Effector memory CD8-positive, alpha-beta T cell (primary cell): ENCODE data around the gene IFT20.

Source experiments
- ATAC-seq: fragments of 150-1000 bp; cut with Tn5 transposase; replicated peaks from 2 replicates; pipeline ENCODE4 v1.10.0; 2021; ENCODE audit warnings: mild to moderate bottlenecking, moderate library complexity
- DNase-seq, 3 experiments: peaks; one replicate each; pipeline ENCODE4 v3.0.0; 2021
- H3K27ac Mint-ChIP-seq, 2 donors: one replicate each; pipeline ENCODE4 v1.8.0; 2022; ENCODE audit warnings: mild to moderate bottlenecking in 2 of 2, mixed read lengths in 2 of 2, moderate library complexity in 2 of 2
- H3K27me3 Mint-ChIP-seq, 2 donors: one replicate each; pipeline ENCODE4 v1.8.0; 2022; ENCODE audit warnings: mixed read lengths in 2 of 2
- H3K36me3 Mint-ChIP-seq: one replicate; pipeline ENCODE4 v1.8.0; 2022; ENCODE audit warnings: mild to moderate bottlenecking, moderate library complexity, mixed read lengths; ENCODE audit not compliant: insufficient read depth
- H3K4me1 Mint-ChIP-seq, 2 donors: one replicate each; pipeline ENCODE4 v1.8.0; 2022; ENCODE audit warnings: low read depth in 2 of 2, mixed read lengths in 2 of 2
- H3K4me3 Mint-ChIP-seq, 2 donors: one replicate each; pipeline ENCODE4 v1.8.0; 2022; ENCODE audit warnings: mild to moderate bottlenecking in 2 of 2, mixed read lengths in 2 of 2, moderate library complexity in 2 of 2
- H3K9me3 Mint-ChIP-seq, 2 donors: one replicate each; pipeline ENCODE4 v1.8.0; 2022; ENCODE audit warnings: mixed read lengths in 2 of 2
- total RNA-seq, 9 experiments: gene quantifications; one replicate each; lab custom pipeline; 2026; lab: John Stamatoyannopoulos, UW

The IFT20 gene, protein sequence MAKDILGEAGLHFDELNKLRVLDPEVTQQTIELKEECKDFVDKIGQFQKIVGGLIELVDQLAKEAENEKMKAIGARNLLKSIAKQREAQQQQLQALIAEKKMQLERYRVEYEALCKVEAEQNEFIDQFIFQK
- total RNA-seq, result 14.3 to 27.1 (median 17.3) reads per million in 9 experiments

DNA sequence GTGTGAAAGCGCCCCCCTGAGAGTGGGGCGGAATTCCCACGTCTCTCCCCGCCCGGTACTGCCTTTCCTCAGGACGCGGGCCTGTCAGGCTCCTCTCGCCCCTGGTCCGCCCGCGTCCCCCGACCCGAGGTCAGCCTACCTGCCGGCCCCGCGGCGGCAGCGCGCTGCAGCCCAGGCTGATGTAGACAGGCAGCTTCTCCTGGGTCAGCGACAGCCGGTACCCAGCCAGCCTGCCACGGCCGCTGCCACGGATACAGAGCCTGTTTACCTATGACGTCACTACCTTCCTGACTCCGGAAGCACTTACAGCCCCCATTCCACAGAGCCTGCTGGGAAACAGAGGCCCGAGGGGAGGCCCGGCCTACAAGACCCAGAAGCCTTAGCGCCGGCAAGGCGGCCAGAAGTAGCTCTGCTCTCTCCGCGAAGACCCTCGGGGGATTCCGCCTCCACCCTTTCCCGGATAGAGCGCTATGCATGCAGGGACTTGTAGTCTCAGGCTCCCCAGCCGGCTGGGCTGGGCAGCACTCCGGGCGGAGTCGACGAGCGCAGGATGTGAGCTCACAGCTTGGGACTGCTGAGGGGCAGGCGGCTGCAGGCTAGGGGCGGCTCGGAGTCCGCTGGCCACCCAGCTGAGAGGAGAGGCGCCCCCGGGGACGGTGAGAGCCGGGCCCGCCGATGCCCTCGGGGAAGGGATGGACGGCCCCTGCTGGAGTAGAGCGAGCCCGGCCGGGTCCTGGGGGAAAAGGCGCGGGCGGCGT, at the start of gene IFT20, which contains the start of gene TNFAIP1:
TSS of gene IFT20 (minus strand) at position 272 of the 758 bp plus-strand sequence. CDS start 3,487 bp downstream, outside the sequence.
TSS of gene TNFAIP1 (plus strand) at position 561 of the 758 bp plus-strand sequence. CDS start 3,761 bp downstream, outside the sequence.
- peak; percentile 94 for ATAC-seq
- Mint-ChIP-seq H3K27me3 (no peaks in the 10 kb centered on the region), H3K9me3 (no peaks in the 10 kb centered on the region), H3K4me1 (peaks cover 34 to 36% of the 10 kb centered on the region in 2 donors), H3K36me3 (peaks cover 32% of the 10 kb centered on the region), H3K4me3 (peak within 1 kb of the TSS; percentile 94 to 99), H3K27ac (peak within 1 kb of the TSS; percentile 98)
- peak; percentile 94 to 97 (median 96) for DNase-seq

DNA sequence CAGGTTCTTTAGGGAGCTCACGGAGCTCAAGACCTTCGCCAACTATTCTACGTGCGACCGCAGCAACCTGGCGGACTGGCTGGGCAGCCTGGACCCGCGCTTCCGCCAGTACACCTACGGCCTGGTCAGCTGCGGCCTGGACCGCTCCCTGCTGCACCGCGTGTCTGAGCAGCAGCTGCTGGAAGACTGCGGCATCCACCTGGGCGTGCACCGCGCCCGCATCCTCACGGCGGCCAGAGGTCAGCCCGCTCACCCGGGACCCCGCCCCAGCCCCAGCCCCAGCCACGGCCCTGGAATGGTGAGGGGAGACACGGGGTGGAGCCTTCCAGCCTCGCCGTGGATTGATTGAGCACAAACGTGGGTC, 49.7 kb upstream of the IFT20 start:
- ATAC-seq (peak; percentile 9), DNase-seq (no peak)
- peak overlapping the region; percentile 51 to 76 for H3K27ac Mint-ChIP-seq
- H3K36me3 Mint-ChIP-seq, result peaks cover 14% of the 10 kb centered on the region
- peaks cover 17 to 18% of the 10 kb centered on the region in 2 donors for H3K4me1 Mint-ChIP-seq
- no peaks in the 10 kb centered on the region for H3K27me3 Mint-ChIP-seq
- H3K9me3 Mint-ChIP-seq, result no peaks in the 10 kb centered on the region
- peak overlapping the region; percentile 84 to 94 for H3K4me3 Mint-ChIP-seq

DNA sequence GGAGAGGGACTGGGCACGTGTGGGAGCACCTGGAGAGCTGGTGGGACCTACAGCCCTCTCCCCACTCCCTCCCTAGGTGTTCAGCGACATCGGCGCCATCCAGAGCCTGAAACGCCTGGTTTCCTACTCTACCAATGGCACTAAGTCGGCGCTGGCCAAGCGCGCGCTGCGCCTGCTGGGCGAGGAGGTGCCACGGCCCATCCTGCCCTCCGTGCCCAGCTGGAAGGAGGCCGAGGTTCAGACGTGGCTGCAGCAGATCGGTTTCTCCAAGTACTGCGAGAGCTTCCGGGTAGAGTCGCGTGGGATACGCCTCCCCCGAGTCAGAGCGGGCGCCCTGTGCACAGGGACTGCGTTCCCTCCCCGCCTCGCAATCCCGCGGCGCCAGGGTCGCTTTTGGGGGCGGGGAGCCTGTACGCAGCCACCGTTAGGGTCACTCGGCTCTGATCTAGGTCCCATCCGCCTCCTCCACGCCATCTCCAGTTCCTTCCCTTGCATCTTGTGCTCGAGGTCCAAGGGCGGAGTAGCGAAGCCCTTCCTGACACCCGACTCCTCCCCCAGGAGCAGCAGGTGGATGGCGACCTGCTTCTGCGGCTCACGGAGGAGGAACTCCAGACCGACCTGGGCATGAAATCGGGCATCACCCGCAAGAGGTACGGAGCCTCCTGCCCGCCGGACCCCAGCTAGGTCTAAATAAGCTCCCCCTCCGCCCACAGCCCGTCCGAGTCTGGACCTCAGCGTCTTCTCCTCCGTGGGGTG, 49.2 kb upstream of the IFT20 start:
- H3K27ac Mint-ChIP-seq, result peak overlapping the region; percentile 51 to 76
- peak; percentile 37 to 41 (median 40) for DNase-seq
- peaks cover 8% of the 10 kb centered on the region for H3K36me3 Mint-ChIP-seq
- peak overlapping the region; percentile 84 to 94 for H3K4me3 Mint-ChIP-seq
- no peaks in the 10 kb centered on the region for H3K27me3 Mint-ChIP-seq
- peak; percentile 95 for ATAC-seq
- peaks cover 18% of the 10 kb centered on the region in 2 donors for H3K4me1 Mint-ChIP-seq
- no peaks in the 10 kb centered on the region for H3K9me3 Mint-ChIP-seq

DNA sequence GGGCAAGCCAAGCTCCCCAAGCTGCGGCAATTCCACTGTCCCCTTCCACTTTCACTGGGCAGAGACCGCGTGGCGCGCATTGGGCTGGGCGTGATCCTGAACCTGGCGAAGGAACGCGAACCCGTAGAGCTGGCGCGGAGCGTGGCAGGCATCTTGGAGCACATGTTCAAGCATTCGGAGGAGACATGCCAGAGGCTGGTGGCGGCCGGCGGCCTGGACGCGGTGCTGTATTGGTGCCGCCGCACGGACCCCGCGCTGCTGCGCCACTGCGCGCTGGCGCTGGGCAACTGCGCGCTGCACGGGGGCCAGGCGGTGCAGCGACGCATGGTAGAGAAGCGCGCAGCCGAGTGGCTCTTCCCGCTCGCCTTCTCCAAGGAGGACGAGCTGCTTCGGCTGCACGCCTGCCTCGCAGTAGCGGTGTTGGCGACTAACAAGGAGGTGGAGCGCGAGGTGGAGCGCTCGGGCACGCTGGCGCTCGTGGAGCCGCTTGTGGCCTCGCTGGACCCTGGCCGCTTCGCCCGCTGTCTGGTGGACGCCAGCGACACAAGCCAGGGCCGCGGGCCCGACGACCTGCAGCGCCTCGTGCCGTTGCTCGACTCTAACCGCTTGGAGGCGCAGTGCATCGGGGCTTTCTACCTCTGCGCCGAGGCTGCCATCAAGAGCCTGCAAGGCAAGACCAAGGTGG, 46.0 kb upstream of the IFT20 start:
- Mint-ChIP-seq H3K27ac (no peak overlapping the region), H3K36me3 (peaks cover 4% of the 10 kb centered on the region), H3K9me3 (no peaks in the 10 kb centered on the region), H3K4me3 (peak overlapping the region in 1 of 2 donors; percentile 3), H3K4me1 (peaks cover 18 to 23% of the 10 kb centered on the region in 2 donors), H3K27me3 (no peaks in the 10 kb centered on the region)
- DNase-seq, result no peak
- ATAC-seq, result no peak

DNA sequence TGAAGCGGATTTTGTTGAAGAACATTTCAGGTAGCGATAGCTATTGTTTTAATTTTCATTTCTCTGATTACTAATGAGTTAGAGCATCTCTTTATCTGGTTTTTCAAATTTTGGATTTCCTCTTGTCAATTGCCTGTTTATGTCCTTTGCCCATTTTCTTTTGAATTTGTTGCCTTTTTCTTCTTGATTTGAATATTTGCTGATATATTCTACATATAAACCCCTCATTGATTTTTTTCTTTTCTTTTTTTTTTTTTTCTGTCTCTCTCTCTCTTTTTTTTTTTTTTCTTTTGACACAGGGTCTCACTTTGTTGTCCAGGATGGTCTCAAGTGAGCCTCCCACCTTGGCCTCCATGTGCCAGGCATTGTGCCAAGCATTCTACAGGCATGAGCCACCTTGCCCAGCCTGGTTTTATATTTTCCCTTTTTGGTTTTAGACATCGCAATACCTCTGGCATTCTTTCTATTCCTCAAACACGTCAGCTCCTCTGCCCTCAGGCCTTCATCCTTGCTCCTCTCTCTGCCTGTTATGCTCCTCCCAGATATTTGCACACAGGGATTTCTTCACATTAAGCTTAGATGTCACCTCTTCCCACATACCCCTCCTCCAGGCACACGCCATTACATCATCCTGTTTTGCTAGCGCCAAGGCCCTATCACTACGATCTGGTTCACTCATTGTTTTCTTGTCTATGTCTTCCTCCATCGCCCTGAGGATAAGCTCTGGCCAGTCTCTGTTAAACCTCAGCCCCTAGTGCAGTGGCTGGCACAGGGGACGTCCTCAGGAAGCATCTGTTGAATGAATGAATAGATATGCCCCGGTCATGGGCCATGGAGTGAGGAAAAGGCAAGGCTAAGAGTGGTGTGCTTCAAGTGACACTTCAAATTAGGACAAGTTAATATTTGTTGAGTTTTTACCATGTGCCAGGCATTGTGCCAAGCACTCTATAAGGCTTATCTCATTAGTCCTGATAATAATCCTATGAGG, 44.8 kb upstream of the IFT20 start:
- Mint-ChIP-seq H3K27me3 (no peaks in the 10 kb centered on the region), H3K36me3 (no peaks in the 10 kb centered on the region), H3K4me3 (no peak overlapping the region), H3K4me1 (peaks cover 16 to 18% of the 10 kb centered on the region in 2 donors), H3K27ac (no peak overlapping the region), H3K9me3 (no peaks in the 10 kb centered on the region)
- DNase-seq, result no peak
- ATAC-seq, result no peak

DNA sequence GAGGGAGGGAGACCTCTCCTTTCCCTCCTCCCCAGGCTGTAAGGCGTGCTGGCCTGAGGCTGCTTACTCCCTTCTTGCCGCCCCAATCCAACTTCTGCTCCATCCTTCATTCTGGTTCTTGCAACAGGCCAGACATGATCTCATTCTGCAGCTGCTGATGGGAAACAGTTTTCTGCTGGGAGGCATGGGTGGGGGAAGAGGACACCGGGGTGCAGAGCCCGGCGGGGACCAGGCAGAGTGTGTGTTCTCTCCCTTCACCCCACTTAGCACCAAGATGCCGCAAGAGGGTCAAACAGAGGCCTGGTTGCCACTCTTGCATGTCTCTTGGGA, 37.6 kb upstream of the IFT20 start:
- no peak for DNase-seq
- Mint-ChIP-seq H3K4me1 (peaks cover 16 to 19% of the 10 kb centered on the region in 2 donors), H3K27me3 (no peaks in the 10 kb centered on the region), H3K27ac (peak overlapping the region; percentile 89 to 94), H3K4me3 (peak overlapping the region; percentile 94 to 96), H3K9me3 (no peaks in the 10 kb centered on the region), H3K36me3 (peaks cover 7% of the 10 kb centered on the region)
- ATAC-seq, result no peak

DNA sequence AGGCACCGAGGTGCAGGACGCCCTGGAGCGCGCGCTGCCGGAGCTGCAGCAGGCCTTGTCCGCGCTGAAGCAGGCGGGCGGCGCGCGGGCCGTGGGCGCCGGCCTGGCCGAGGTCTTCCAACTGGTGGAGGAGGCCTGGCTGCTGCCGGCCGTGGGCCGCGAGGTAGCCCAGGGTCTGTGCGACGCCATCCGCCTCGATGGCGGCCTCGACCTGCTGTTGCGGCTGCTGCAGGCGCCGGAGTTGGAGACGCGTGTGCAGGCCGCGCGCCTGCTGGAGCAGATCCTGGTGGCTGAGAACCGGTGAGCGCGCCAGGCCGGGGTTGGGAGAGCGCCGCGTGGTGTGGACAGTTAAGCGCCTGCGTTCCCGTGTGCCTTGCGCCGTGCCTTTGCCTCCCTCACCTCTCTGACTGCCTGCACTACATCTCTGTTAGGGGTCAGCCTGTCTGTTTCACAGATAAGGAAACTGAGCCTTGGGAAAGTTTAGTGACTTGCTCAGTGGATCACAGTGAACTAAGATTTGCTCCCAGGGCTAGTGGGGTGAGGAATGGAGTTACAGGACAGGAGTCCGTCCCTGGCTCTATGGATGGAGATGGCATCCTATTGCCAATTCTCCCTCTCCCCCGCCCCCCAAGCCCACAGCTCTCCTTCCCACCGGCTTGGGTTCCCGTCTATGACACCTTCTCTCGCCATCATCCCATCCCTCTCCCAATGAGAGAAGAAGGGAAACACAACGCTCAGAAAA, 37.1 kb upstream of the IFT20 start:
- H3K4me1 Mint-ChIP-seq, result peaks cover 16 to 19% of the 10 kb centered on the region in 2 donors
- peak in 1 of 3 experiments; percentile 9 for DNase-seq

DNA sequence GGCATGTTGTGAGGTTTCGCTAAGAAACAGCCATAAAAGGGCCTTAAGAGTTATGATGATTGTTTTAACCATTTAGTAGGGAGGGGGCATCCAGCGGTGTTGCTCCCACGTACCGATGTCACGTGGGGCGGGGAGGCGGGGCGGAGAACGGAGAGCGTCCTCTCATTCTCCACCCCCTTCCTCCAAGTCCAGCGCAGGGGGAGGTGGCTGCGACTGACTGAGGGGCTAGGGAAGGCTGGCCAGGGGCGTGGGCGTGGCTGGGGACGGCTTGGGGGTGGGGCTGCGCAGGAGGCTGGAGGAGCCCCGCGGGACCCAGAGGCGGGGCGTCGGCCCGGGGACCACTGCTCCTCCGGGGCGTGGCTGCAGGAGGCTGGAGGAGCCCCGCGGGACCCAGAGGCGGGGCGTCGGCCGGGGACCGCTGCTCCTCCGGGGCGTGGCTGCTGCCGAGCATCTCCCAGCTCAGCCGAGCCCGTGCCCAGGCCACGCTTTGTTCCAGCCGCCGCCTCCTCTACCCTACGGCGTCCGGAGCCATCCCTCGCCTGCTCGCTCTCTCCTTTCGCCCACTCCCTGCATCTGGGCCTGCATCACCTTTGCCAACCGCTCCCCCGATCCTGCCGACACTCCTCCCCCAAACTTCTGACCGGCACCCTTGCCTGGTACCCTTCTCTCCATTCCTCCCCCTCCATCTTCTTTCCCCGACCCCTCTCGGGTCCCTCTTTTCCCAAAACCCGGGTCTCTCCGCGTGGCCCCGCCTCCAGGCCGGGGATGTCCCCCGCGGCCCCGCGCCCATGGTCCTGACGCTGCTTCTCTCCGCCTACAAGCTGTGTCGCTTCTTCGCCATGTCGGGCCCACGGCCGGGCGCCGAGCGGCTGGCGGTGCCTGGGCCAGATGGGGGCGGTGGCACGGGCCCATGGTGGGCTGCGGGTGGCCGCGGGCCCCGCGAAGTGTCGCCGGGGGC, 36.3 kb upstream of the IFT20 start, which contains the start of gene SARM1:
TSS of gene SARM1 (plus strand) at position 450 of the 958 bp plus-strand sequence. CDS start at position 789, 339 bp downstream.
- peak within 1 kb of the TSS; percentile 94 to 96 for H3K4me3 Mint-ChIP-seq

More for the DNA sequence above, 37.1 kb upstream of the IFT20 start:
- Mint-ChIP-seq H3K9me3 (no peaks in the 10 kb centered on the region), H3K27me3 (no peaks in the 10 kb centered on the region), H3K4me3 (peak overlapping the region; percentile 94 to 96), H3K36me3 (peaks cover 7% of the 10 kb centered on the region), H3K27ac (peak overlapping the region; percentile 94 to 99)
- peak; percentile 0 for ATAC-seq

DNA sequence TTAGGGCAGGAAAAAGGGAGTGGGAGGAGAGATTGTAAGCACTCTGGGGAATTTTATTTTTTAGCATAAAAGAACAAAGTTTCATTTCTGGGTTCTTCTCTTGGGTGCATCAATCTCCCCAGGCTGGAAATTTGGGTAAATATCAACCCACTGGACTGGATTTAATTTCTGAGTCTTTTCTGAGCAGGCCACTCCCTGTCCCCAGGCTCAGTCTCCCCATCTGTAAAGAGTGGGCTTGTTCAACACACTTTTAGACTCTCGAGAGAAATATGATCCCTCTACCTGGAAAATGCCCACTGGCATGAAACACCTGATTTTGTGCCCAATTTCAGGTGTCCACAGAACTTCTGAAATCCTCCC, 35.5 kb upstream of the IFT20 start:
- Mint-ChIP-seq H3K4me1 (peaks cover 16 to 19% of the 10 kb centered on the region in 2 donors), H3K27me3 (no peaks in the 10 kb centered on the region), H3K36me3 (peaks cover 11% of the 10 kb centered on the region), H3K27ac (peak overlapping the region; percentile 94 to 99), H3K4me3 (peak overlapping the region; percentile 94 to 96), H3K9me3 (no peaks in the 10 kb centered on the region)
- ATAC-seq (no peak), DNase-seq (no peak)

More for the DNA sequence above, 36.3 kb upstream of the IFT20 start, which contains the start of gene SARM1:
- ATAC-seq (peak; percentile 85), DNase-seq (peak; percentile 72 to 73 (median 73))
- Mint-ChIP-seq H3K4me1 (peaks cover 16 to 19% of the 10 kb centered on the region in 2 donors), H3K36me3 (peaks cover 11% of the 10 kb centered on the region), H3K27me3 (no peaks in the 10 kb centered on the region), H3K27ac (peak within 1 kb of the TSS; percentile 94 to 99), H3K9me3 (no peaks in the 10 kb centered on the region)

DNA sequence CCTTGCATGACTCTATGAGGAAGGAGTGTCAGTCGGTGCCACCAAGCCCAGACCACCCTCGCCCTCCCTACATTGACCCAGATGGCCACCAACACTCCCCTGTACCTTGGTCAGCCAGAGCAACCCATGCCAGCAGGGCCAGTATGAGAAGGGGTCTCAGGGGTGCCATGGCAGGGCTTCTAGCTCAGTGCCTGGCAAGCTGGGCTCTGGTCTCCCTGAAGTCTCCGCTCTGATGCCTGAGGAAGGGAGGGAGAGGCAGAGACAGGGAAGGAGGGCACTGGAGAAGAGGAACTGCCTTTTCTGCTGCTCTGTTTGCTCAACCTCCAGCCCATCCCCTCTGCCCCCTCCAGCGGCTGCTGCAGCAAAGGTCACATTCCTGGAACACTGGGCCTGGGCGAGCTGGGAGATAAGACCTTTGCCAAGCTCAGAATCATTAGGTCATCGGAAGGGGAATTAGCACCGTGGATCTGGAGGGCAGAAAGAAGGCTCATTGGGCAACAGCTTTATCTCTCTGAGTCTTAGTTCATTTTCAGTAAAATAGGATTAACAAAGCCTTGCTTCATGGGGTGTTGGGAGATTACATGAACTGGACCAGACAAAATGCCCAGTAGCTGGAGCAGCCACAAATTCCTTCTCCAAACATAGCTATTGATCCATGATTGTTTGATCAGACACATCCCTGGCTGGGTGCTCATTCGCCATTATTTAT, 34.9 kb upstream of the IFT20 start, which contains the start of gene VTN:
TSS of gene VTN (minus strand) at position 273 of the 709 bp plus-strand sequence. CDS start at position 169, 104 bp downstream.
- Mint-ChIP-seq H3K9me3 (no peaks in the 10 kb centered on the region), H3K27me3 (no peaks in the 10 kb centered on the region), H3K36me3 (peaks cover 11% of the 10 kb centered on the region), H3K4me1 (peaks cover 16 to 19% of the 10 kb centered on the region in 2 donors), H3K4me3 (peak within 1 kb of the TSS; percentile 94 to 96), H3K27ac (peak within 1 kb of the TSS; percentile 94 to 99)
- DNase-seq (no peak), ATAC-seq (no peak)
